ENCODE measurements around the gene RAPGEF5.
A peak's percentile ranks its signal among the peaks of the same experiment; 100 is the strongest.

Gene RAPGEF5

DNA sequence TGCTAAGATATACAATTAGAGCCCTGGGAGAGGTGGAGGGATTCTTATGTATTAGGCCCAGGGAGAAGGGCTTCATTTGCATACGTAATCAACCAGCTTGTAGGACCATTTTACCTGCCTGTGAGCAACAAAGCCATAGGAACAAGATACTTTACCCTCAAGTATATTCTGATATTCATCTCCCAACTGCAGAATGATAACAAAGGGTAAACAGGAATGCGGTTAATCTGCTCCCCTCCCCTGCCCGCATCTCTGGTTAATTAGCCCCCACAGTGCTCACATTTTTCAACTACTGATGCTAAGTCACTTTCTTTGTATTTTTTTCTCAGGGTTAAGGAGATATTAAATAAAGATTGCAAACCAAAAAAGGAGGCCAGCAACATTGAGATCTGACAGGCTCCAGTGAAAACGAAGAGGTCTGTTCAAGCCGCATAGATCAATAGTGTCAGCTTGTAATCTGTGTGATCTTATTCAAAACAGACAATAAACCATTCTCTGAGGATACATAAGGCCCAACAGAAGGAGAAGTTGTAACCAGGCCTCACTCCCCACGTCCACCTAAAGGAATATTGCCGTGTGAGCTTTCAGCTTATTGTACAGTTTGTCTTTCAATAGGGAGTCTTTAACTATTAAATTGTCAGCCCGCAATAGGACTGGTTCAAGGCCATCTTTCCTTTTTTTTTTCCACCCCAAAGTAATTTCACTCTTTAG is 203.4 kb downstream of the RAPGEF5 start:
- no peak for DNase-seq (ENCODE audit: low read depth, low spot score)
- Histone ChIP-seq H3K36me3 (ENCODE audit: insufficient read depth, low read length) (no peaks in the 10 kb centered on the region), H3K27ac (no peak overlapping the region), H3K9ac (ENCODE audit: insufficient read length) (no peak overlapping the region), H3K9me3 (ENCODE audit: low read depth, low read length) (no peaks in the 10 kb centered on the region), H3K4me3 (no peak overlapping the region)
- TF ChIP-seq POLR2AphosphoS5 (IDR thresholded peaks at IDR 0.05; ENCODE audit: borderline replicate concordance, low read depth, low read length), result no peak
- no peak for TF ChIP-seq FOXP2 (optimal IDR thresholded peaks at IDR 0.05; ENCODE audit: control extremely low read depth, extremely low read length, insufficient read depth)
- no peak for TF ChIP-seq EZH2 (IDR thresholded peaks at IDR 0.05)

DNA sequence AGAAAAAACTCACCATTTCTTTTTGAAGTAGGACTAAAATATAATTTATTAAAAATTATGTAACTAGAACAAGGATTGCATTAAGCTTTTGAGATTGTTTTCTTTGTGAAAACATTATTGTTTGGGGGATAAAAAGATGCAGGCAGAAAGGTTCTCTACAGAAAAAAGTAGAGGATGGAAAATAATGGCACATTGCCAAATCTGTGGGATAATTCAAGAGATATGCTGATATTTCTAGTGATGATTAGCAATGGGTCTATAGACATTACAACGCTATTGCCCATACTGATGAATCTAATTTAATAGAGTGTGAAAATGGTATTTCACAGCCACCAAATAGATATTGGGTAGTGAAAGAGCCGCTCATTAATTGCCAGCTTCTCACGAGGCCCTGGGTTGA is 204.3 kb downstream of the RAPGEF5 start:
- Histone ChIP-seq H3K27ac (no peak overlapping the region), H3K4me3 (no peak overlapping the region), H3K36me3 (ENCODE audit: insufficient read depth, low read length) (no peaks in the 10 kb centered on the region), H3K9me3 (ENCODE audit: low read depth, low read length) (no peaks in the 10 kb centered on the region), H3K9ac (ENCODE audit: insufficient read length) (no peak overlapping the region)
- no peak for TF ChIP-seq POLR2AphosphoS5 (IDR thresholded peaks at IDR 0.05; ENCODE audit: borderline replicate concordance, low read depth, low read length)
- no peak for TF ChIP-seq EZH2 (IDR thresholded peaks at IDR 0.05)
- no peak for TF ChIP-seq FOXP2 (optimal IDR thresholded peaks at IDR 0.05; ENCODE audit: control extremely low read depth, extremely low read length, insufficient read depth)
- no peak for DNase-seq (ENCODE audit: low read depth, low spot score)

DNA sequence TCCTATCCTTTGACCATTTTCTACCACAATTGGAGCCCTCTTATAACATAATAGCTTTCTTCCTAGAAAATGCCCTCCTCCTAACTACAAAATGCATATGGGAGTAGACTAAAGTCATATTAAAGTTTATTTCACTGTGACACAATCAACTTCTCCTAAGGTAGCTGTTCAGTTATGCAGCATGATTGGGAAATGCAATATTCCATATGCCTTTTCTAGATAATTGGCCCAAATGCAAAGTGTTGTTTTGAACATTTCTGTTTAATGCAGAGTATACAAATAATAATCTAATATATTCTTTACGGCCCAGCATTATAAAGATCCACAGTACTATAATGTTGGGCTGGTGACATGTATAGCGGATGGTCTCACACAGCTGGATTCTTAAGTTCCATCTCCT is 205.1 kb downstream of the RAPGEF5 start:
- TF ChIP-seq POLR2AphosphoS5 (IDR thresholded peaks at IDR 0.05; ENCODE audit: borderline replicate concordance, low read depth, low read length) (no peak), FOXP2 (optimal IDR thresholded peaks at IDR 0.05; ENCODE audit: control extremely low read depth, extremely low read length, insufficient read depth) (no peak), EZH2 (IDR thresholded peaks at IDR 0.05) (no peak)
- DNase-seq (ENCODE audit: low read depth, low spot score), result no peak
- H3K9me3 ChIP-seq (ENCODE audit: low read depth, low read length), result no peaks in the 10 kb centered on the region
- H3K27ac ChIP-seq, result no peak overlapping the region
- no peaks in the 10 kb centered on the region for H3K36me3 ChIP-seq (ENCODE audit: insufficient read depth, low read length)
- H3K4me3 ChIP-seq, result no peak overlapping the region
- H3K9ac ChIP-seq (ENCODE audit: insufficient read length), result no peak overlapping the region

DNA sequence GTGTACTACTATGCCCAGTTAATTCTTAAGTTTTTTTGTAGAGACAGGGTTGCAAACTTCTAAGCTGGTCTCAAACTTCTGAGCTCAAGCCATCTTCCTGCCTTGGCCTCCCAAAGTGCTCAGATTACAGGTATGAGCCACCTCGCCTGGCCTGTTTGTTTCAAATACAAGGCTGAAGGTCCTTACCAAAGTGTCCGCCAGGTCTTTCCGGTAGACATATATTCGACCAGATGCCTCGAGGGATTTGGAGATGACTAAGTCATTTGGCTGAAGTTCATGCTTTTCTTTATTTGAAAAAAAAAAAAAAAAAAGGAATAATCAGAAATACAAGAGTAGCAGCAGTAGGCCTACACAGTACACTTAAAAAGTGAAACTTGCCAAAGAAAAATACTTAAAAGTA is 206.7 kb downstream of the RAPGEF5 start:
- TF ChIP-seq FOXP2 (optimal IDR thresholded peaks at IDR 0.05; ENCODE audit: control extremely low read depth, extremely low read length, insufficient read depth) (no peak), POLR2AphosphoS5 (IDR thresholded peaks at IDR 0.05; ENCODE audit: borderline replicate concordance, low read depth, low read length) (no peak), EZH2 (IDR thresholded peaks at IDR 0.05) (no peak)

DNA sequence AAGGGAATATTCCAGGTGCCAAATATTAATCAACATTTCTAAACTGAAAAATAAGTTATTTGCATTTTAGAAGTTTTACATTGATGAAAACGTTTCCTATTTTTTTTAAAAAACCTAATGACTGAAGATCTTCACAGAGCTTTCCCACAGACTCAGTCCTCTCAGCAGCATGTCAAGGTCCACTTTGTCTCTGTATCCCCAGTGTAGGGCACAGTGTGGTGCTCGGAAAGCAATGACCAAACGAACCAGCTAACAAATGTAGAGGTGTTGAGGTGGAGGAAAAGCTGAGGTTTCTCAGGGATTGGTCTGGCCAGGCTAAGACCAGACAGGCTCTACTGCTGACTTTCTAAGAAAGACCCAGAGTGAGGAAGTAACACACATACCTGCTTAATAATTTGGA is 209.1 kb downstream of the RAPGEF5 start:
- no peak for DNase-seq (ENCODE audit: low read depth, low spot score)
- Histone ChIP-seq H3K9ac (ENCODE audit: insufficient read length) (no peak overlapping the region), H3K27ac (no peak overlapping the region), H3K4me3 (no peak overlapping the region), H3K36me3 (ENCODE audit: insufficient read depth, low read length) (no peaks in the 10 kb centered on the region), H3K9me3 (ENCODE audit: low read depth, low read length) (no peaks in the 10 kb centered on the region)
- no peak for TF ChIP-seq EZH2 (IDR thresholded peaks at IDR 0.05)
- TF ChIP-seq FOXP2 (optimal IDR thresholded peaks at IDR 0.05; ENCODE audit: control extremely low read depth, extremely low read length, insufficient read depth), result no peak
- no peak for TF ChIP-seq POLR2AphosphoS5 (IDR thresholded peaks at IDR 0.05; ENCODE audit: borderline replicate concordance, low read depth, low read length)

More for the DNA sequence above, 206.7 kb downstream of the RAPGEF5 start:
- Histone ChIP-seq H3K4me3 (no peak overlapping the region), H3K9ac (ENCODE audit: insufficient read length) (no peak overlapping the region), H3K36me3 (ENCODE audit: insufficient read depth, low read length) (no peaks in the 10 kb centered on the region), H3K27ac (no peak overlapping the region), H3K9me3 (ENCODE audit: low read depth, low read length) (no peaks in the 10 kb centered on the region)
- no peak for DNase-seq (ENCODE audit: low read depth, low spot score)

DNA sequence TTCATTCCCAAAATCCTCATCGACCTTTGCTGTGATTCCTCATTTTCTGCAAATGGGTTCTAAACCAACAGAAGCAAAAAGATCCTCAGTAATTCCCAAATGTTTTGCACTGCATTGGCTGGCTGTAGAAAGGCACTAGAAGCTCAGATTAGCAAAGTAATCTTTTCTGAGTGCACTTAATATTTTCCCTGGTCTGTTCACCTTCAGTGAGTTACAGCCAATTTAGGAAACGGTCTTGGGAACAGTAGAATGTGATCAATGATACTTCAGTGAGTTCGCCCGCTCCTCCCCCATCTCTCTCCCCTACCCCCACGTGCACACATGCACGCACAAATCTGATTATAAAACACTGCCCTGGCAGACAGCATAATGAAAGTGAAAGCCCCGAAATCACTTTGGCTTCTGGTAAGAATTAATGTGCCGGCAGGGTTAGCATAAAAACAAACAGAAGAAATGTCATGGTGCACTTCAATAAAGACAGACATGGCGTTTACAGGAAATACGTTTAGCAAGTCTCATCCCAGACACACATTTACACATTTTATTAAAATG is 209.9 kb downstream of the RAPGEF5 start:
- Histone ChIP-seq H3K9me3 (ENCODE audit: low read depth, low read length) (no peaks in the 10 kb centered on the region), H3K36me3 (ENCODE audit: insufficient read depth, low read length) (no peaks in the 10 kb centered on the region), H3K27ac (no peak overlapping the region), H3K9ac (ENCODE audit: insufficient read length) (no peak overlapping the region), H3K4me3 (peak overlapping the region; percentile 45)
- TF ChIP-seq POLR2AphosphoS5 (IDR thresholded peaks at IDR 0.05; ENCODE audit: borderline replicate concordance, low read depth, low read length) (no peak), FOXP2 (optimal IDR thresholded peaks at IDR 0.05; ENCODE audit: control extremely low read depth, extremely low read length, insufficient read depth) (no peak), EZH2 (IDR thresholded peaks at IDR 0.05) (no peak)
- DNase-seq (ENCODE audit: low read depth, low spot score), result no peak

DNA sequence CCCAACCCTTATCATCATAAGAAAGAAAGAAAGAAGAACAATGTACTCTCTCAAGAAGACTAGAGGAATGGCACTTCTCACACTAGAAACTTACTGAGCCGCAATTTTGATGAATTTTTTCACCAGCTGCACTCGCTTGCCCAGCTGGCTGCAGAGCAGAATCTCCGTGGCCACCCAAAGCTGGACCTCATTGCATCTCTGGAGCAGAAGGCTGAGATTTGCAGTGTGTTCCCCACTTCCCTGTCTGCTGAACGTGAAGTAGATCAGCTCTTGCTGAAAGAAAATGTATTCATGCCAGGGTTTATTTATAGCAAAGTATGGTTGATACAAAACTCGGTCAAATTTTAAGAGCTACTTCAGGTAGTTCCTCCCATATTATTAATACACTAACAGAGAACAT is 212.0 kb downstream of the RAPGEF5 start:
- no peaks in the 10 kb centered on the region for H3K36me3 ChIP-seq (ENCODE audit: insufficient read depth, low read length)
- no peaks in the 10 kb centered on the region for H3K9me3 ChIP-seq (ENCODE audit: low read depth, low read length)
- H3K9ac ChIP-seq (ENCODE audit: insufficient read length), result no peak overlapping the region
- no peak overlapping the region for H3K4me3 ChIP-seq
- TF ChIP-seq EZH2 (IDR thresholded peaks at IDR 0.05), result no peak
- TF ChIP-seq POLR2AphosphoS5 (IDR thresholded peaks at IDR 0.05; ENCODE audit: borderline replicate concordance, low read depth, low read length), result no peak
- TF ChIP-seq FOXP2 (optimal IDR thresholded peaks at IDR 0.05; ENCODE audit: control extremely low read depth, extremely low read length, insufficient read depth), result no peak
- no peak overlapping the region for H3K27ac ChIP-seq
- DNase-seq (ENCODE audit: low read depth, low spot score), result no peak

DNA sequence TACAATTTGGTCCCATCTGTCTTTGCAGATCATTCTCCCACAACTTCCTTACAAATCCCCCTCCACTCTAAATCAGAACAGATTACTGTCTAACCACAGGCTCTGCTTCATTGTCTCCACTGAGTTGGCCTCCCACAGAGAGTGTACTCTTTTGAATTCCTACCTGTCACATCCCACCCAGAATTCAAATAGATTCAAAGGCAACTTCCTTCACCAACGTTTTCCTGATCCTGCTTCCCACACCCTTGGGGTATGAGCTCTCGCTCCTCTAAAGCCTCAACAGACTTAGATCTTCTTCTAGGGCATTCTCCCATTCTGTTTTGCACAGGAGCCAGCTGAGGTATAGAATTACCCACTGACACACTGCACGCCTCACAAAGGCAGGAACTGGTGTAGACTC is 213.5 kb downstream of the RAPGEF5 start:
- no peak overlapping the region for H3K4me3 ChIP-seq
- DNase-seq (ENCODE audit: low read depth, low spot score), result no peak
- H3K36me3 ChIP-seq (ENCODE audit: insufficient read depth, low read length), result no peaks in the 10 kb centered on the region

More for the DNA sequence above, 213.5 kb downstream of the RAPGEF5 start:
- no peak for TF ChIP-seq POLR2AphosphoS5 (IDR thresholded peaks at IDR 0.05; ENCODE audit: borderline replicate concordance, low read depth, low read length)
- no peak for TF ChIP-seq EZH2 (IDR thresholded peaks at IDR 0.05)
- TF ChIP-seq FOXP2 (optimal IDR thresholded peaks at IDR 0.05; ENCODE audit: control extremely low read depth, extremely low read length, insufficient read depth), result no peak
- Histone ChIP-seq H3K9me3 (ENCODE audit: low read depth, low read length) (no peaks in the 10 kb centered on the region), H3K9ac (ENCODE audit: insufficient read length) (no peak overlapping the region), H3K27ac (no peak overlapping the region)
